ENCODE data around the gene PPIL1. TPM values are rescaled to one million over a fixed set of nuclear protein-coding genes. Genes with fewer than 3 reads are reported as not detected.

Gene PPIL1
- total RNA-seq, 6 experiments from 2014 or later, result 36.1 to 46.8 (median 39.6) TPM

GRCh38 chr6:36825994-36826393, 48.6 kb downstream of the PPIL1 start:
- Mint-ChIP-seq H3K27ac (no peak overlapping the region), H3K4me3 (no peak overlapping the region), H3K36me3 (ENCODE audit: low read depth) (no peaks in the 10 kb centered on the region), H3K4me1 (ENCODE audit: low read depth) (peaks cover 25% of the 10 kb centered on the region), H3K27me3 (ENCODE audit: insufficient read depth) (peaks cover 3% of the 10 kb centered on the region), H3K9me3 (no peaks in the 10 kb centered on the region)
- TF ChIP-seq CTCF (IDR thresholded peaks at IDR 0.05), result no peak
- DNase-seq, result no peak

- no peak for DNase-seq
- Mint-ChIP-seq H3K27ac (no peak overlapping the region), H3K4me3 (no peak overlapping the region), H3K27me3 (ENCODE audit: insufficient read depth) (no peaks in the 10 kb centered on the region; the same call in 1 of the 2 replicates), H3K36me3 (ENCODE audit: low read depth) (no peaks in the 10 kb centered on the region), H3K9me3 (no peaks in the 10 kb centered on the region), H3K4me1 (ENCODE audit: low read depth) (peaks cover 31% of the 10 kb centered on the region)
- TF ChIP-seq CTCF (IDR thresholded peaks at IDR 0.05), result no peak
Measured at GRCh38 chr6:36825452-36825851, 49.2 kb downstream of the PPIL1 start.

GRCh38 chr6:36824253-36824652, 50.4 kb downstream of the PPIL1 start:
- Mint-ChIP-seq H3K36me3 (ENCODE audit: low read depth) (no peaks in the 10 kb centered on the region), H3K4me3 (no peak overlapping the region), H3K4me1 (ENCODE audit: low read depth) (peaks cover 31% of the 10 kb centered on the region), H3K9me3 (no peaks in the 10 kb centered on the region), H3K27me3 (ENCODE audit: insufficient read depth) (no peaks in the 10 kb centered on the region), H3K27ac (no peak overlapping the region)
- no peak for TF ChIP-seq CTCF (IDR thresholded peaks at IDR 0.05)
- DNase-seq, result no peak

GRCh38 chr6:36823421-36824096, 51.0 kb downstream of the PPIL1 start:
- Mint-ChIP-seq H3K4me3 (no peak overlapping the region), H3K36me3 (ENCODE audit: low read depth) (no peaks in the 10 kb centered on the region), H3K9me3 (no peaks in the 10 kb centered on the region), H3K27me3 (ENCODE audit: insufficient read depth) (no peaks in the 10 kb centered on the region), H3K4me1 (ENCODE audit: low read depth) (peaks cover 31% of the 10 kb centered on the region), H3K27ac (no peak overlapping the region)
- no peak for TF ChIP-seq CTCF (IDR thresholded peaks at IDR 0.05)
- no peak for DNase-seq

- no peak for DNase-seq
- no peaks in the 10 kb centered on the region for H3K36me3 Mint-ChIP-seq (ENCODE audit: low read depth)
- no peaks in the 10 kb centered on the region for H3K27me3 Mint-ChIP-seq (ENCODE audit: insufficient read depth)
- H3K27ac Mint-ChIP-seq, result no peak overlapping the region
- no peaks in the 10 kb centered on the region for H3K9me3 Mint-ChIP-seq
- no peak for TF ChIP-seq CTCF (IDR thresholded peaks at IDR 0.05)
- H3K4me1 Mint-ChIP-seq (ENCODE audit: low read depth), result peaks cover 26% of the 10 kb centered on the region
- no peak overlapping the region for H3K4me3 Mint-ChIP-seq
Measured at GRCh38 chr6:36822506-36823269, 51.9 kb downstream of the PPIL1 start.

Data from HFFc6 (cell line).